ENCODE data around the gene GNAT2.

The GNAT2 gene

GRCh38 chr1:109578947-109579443 is 40.4 kb downstream of the GNAT2 start:
- H3K4me3 ChIP-seq (ENCODE audit: low read depth, low read length, poor library complexity, severe bottlenecking) = no peak overlapping the region
- no peak overlapping the region for H3K27ac ChIP-seq (ENCODE audit: low read depth, low read length, poor library complexity, severe bottlenecking)
- H3K36me3 ChIP-seq (ENCODE audit: insufficient read depth, low read length) = peaks cover 57% of the 10 kb centered on the region
- TF ChIP-seq CTCF (IDR thresholded peaks at IDR 0.05; ENCODE audit: low read length) (no peak), EZH2 (IDR thresholded peaks at IDR 0.05; ENCODE audit: borderline replicate concordance, low read length) (no peak)
- no peak overlapping the region for H3K9ac ChIP-seq (ENCODE audit: low read length)
- H3K4me1 ChIP-seq (ENCODE audit: insufficient read depth, low read length, severe bottlenecking) = no peaks in the 10 kb centered on the region
- no peaks in the 10 kb centered on the region; the same call in 1 of the 2 replicates for H3K79me2 ChIP-seq (ENCODE audit: insufficient read depth, low read length)
- no peaks in the 10 kb centered on the region for H3K9me2 ChIP-seq (ENCODE audit: low read depth, low read length)
- H3K9me3 ChIP-seq (ENCODE audit: low read length) = no peaks in the 10 kb centered on the region
- H3K27me3 ChIP-seq (ENCODE audit: insufficient read depth, low read length) = no peaks in the 10 kb centered on the region
- no peak overlapping the region for H3K4me2 ChIP-seq (ENCODE audit: low read length)
- no peaks in the 10 kb centered on the region for H3F3A ChIP-seq (ENCODE audit: insufficient read depth, low read length)
- H4K20me1 ChIP-seq (ENCODE audit: insufficient read depth, low read length) = no peaks in the 10 kb centered on the region
- no peak overlapping the region for H2AFZ ChIP-seq (ENCODE audit: low read length)

- Histone ChIP-seq H3F3A (ENCODE audit: insufficient read depth, low read length) (no peaks in the 10 kb centered on the region), H3K27ac (ENCODE audit: low read depth, low read length, poor library complexity, severe bottlenecking) (no peak overlapping the region), H3K27me3 (ENCODE audit: insufficient read depth, low read length) (no peaks in the 10 kb centered on the region), H3K9me3 (ENCODE audit: low read length) (no peaks in the 10 kb centered on the region), H3K9ac (ENCODE audit: low read length) (no peak overlapping the region), H3K4me2 (ENCODE audit: low read length) (no peak overlapping the region), H4K20me1 (ENCODE audit: insufficient read depth, low read length) (no peaks in the 10 kb centered on the region), H3K4me1 (ENCODE audit: insufficient read depth, low read length, severe bottlenecking) (peaks cover 14% of the 10 kb centered on the region), H3K4me3 (ENCODE audit: low read depth, low read length, poor library complexity, severe bottlenecking) (no peak overlapping the region), H3K36me3 (ENCODE audit: insufficient read depth, low read length) (peaks cover 19% of the 10 kb centered on the region; the same call in 1 of the 2 replicates), H3K79me2 (ENCODE audit: insufficient read depth, low read length) (peaks cover 29% of the 10 kb centered on the region), H2AFZ (ENCODE audit: low read length) (no peak overlapping the region), H3K9me2 (ENCODE audit: low read depth, low read length) (no peaks in the 10 kb centered on the region)
- no peak for TF ChIP-seq CTCF (IDR thresholded peaks at IDR 0.05; ENCODE audit: low read length)
- TF ChIP-seq EZH2 (IDR thresholded peaks at IDR 0.05; ENCODE audit: borderline replicate concordance, low read length) = no peak
These were observed 45.6 kb downstream of the GNAT2 start for GRCh38 chr1:109573785-109574184.

- peaks cover 8% of the 10 kb centered on the region; the same call in 1 of the 2 replicates for H3K36me3 ChIP-seq (ENCODE audit: insufficient read depth, low read length)
- no peak overlapping the region for H3K27ac ChIP-seq (ENCODE audit: low read depth, low read length, poor library complexity, severe bottlenecking)
- no peaks in the 10 kb centered on the region for H3F3A ChIP-seq (ENCODE audit: insufficient read depth, low read length)
- no peaks in the 10 kb centered on the region for H3K9me3 ChIP-seq (ENCODE audit: low read length)
- no peaks in the 10 kb centered on the region for H3K27me3 ChIP-seq (ENCODE audit: insufficient read depth, low read length)
- no peaks in the 10 kb centered on the region for H3K9me2 ChIP-seq (ENCODE audit: low read depth, low read length)
- H3K9ac ChIP-seq (ENCODE audit: low read length) = no peak overlapping the region
- H4K20me1 ChIP-seq (ENCODE audit: insufficient read depth, low read length) = no peaks in the 10 kb centered on the region
- H3K4me3 ChIP-seq (ENCODE audit: low read depth, low read length, poor library complexity, severe bottlenecking) = no peak overlapping the region
- no peak overlapping the region for H2AFZ ChIP-seq (ENCODE audit: low read length)
- no peak for TF ChIP-seq EZH2 (IDR thresholded peaks at IDR 0.05; ENCODE audit: borderline replicate concordance, low read length)
- TF ChIP-seq CTCF (IDR thresholded peaks at IDR 0.05; ENCODE audit: low read length) = no peak
- H3K4me1 ChIP-seq (ENCODE audit: insufficient read depth, low read length, severe bottlenecking) = peaks cover 20% of the 10 kb centered on the region
- H3K79me2 ChIP-seq (ENCODE audit: insufficient read depth, low read length) = peaks cover 53% of the 10 kb centered on the region
- no peak overlapping the region for H3K4me2 ChIP-seq (ENCODE audit: low read length)
These were observed 49.0 kb downstream of the GNAT2 start for GRCh38 chr1:109570414-109570813.
